Fibroblast of skin of left quadriceps (primary cell): ENCODE measurements around the gene PRDM2.

ENCODE experiments used
- DNase-seq, 2 experiments: peaks; one replicate each; pipeline ENCODE4 v3.0.0-alpha.2; 2013; ENCODE audit warnings: low read depth in 2 of 2

The PRDM2 gene

GRCh38 chr1:13813398-13814012 is 113.5 kb downstream of the PRDM2 start:
- DNase-seq = no peak

- DNase-seq = no peak
Observed at GRCh38 chr1:13814131-13814530, 114.1 kb downstream of the PRDM2 start.

- no peak for DNase-seq
Observed at GRCh38 chr1:13816016-13816760, 116.2 kb downstream of the PRDM2 start.

GRCh38 chr1:13817906-13818305 is 117.9 kb downstream of the PRDM2 start:
- no peak for DNase-seq

GRCh38 chr1:13818926-13819325 is 118.9 kb downstream of the PRDM2 start:
- no peak for DNase-seq

- DNase-seq = no peak
Observed at GRCh38 chr1:13819642-13820041, 119.7 kb downstream of the PRDM2 start.

GRCh38 chr1:13820055-13820454 is 120.1 kb downstream of the PRDM2 start:
- no peak for DNase-seq

GRCh38 chr1:13820456-13820855 is 120.5 kb downstream of the PRDM2 start:
- DNase-seq = no peak

- no peak for DNase-seq
Observed at GRCh38 chr1:13823126-13823880, 123.3 kb downstream of the PRDM2 start.

- no peak for DNase-seq
Observed at GRCh38 chr1:13823936-13824335, 123.9 kb downstream of the PRDM2 start.

- DNase-seq = no peak
Observed at GRCh38 chr1:13824626-13825025, 124.6 kb downstream of the PRDM2 start.

GRCh38 chr1:13825033-13825432 is 125.0 kb downstream of the PRDM2 start:
- DNase-seq = no peak

GRCh38 chr1:13826009-13826408 is 126.0 kb downstream of the PRDM2 start:
- DNase-seq = no peak

- DNase-seq = no peak
Observed at GRCh38 chr1:13826591-13826990, 126.6 kb downstream of the PRDM2 start.

- DNase-seq = no peak
Observed at GRCh38 chr1:13828454-13829151, 128.6 kb downstream of the PRDM2 start.

GRCh38 chr1:13829152-13829769 is 129.3 kb downstream of the PRDM2 start:
- DNase-seq = no peak

GRCh38 chr1:13830170-13830569 is 130.2 kb downstream of the PRDM2 start:
- no peak for DNase-seq

GRCh38 chr1:13830616-13831280 is 130.8 kb downstream of the PRDM2 start:
- DNase-seq = no peak

- DNase-seq = no peak
Observed at GRCh38 chr1:13832100-13832499, 132.1 kb downstream of the PRDM2 start.

GRCh38 chr1:13832536-13832935 is 132.5 kb downstream of the PRDM2 start:
- DNase-seq = no peak

- DNase-seq = no peak
Observed at GRCh38 chr1:13836136-13836535, 136.1 kb downstream of the PRDM2 start.
